GM12892 (cell line): ENCODE measurements around the gene DPP4.

Source experiments
- DNase-seq: peaks from one replicate; pipeline ENCODE4 v3.0.0; 2011; ENCODE audit not compliant: insufficient read length
- FAIRE-seq: peaks from 2 replicates; lab custom pipeline; 2011; peaks lifted over from hg19 to GRCh38; lab: Jason Lieb, UNC
- POLR2A ChIP-seq: IDR thresholded peaks from 2 replicates; pipeline ENCODE4 v1.6.1; 2011; ENCODE audit warnings: low read depth, low read length, control low read depth
- POLR2AphosphoS5 ChIP-seq: IDR thresholded peaks from 2 replicates; pipeline ENCODE4 v1.6.1; 2011; ENCODE audit warnings: low read depth, low read length, control low read depth
- TAF1 ChIP-seq: IDR thresholded peaks from 2 replicates; pipeline ENCODE4 v1.6.1; 2011; ENCODE audit warnings: low read depth, mild to moderate bottlenecking, control low read depth, low read length, borderline replicate concordance

DPP4 gene

DNA sequence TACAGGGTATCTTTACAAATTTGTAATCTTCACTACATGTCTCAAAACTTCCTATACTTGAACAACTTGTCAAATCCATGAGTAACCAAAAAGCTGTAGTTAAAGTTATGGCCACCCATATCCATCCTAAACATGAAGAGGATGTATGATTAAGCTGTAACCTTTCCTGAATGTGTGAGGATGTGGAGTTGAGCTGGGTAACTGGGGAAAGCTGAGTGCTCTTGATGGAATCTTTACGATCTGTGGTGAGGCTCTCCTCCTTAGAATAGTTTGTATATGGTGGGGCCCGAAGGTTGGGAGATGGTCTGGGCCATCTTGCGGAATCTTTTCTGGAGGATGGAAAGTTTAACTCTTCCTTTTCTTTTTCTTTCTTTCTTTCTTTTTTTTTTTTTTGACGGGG lies 29.4 kb downstream of the DPP4 start:
- DNase-seq (no peak), FAIRE-seq (no peak)
- TF ChIP-seq POLR2A, result no peak
- no peak for TF ChIP-seq POLR2AphosphoS5
- no peak for TF ChIP-seq TAF1

GRCh38 chr2:162043132-162043531 lies 30.9 kb downstream of the DPP4 start:
- DNase-seq (no peak), FAIRE-seq (no peak)
- TF ChIP-seq POLR2A (no peak), POLR2AphosphoS5 (no peak), TAF1 (no peak)

DNA sequence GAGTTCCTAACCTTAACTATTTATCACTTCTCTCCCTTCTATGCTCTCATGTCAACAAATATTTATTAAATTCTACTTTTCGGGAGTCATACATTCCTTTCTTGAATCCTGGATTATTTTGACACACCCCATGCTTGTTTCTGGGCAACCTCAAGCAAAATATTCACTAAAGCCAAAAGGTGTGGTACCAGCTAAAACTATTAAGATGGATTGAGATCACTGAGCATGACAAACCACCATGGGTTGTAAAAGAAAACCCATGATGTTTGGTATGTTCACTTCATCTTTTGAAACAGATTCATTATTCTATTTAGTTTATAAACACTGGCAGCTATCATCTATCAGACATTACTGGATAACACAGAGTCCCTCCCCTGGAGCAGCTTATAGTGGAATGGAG lies 32.5 kb downstream of the DPP4 start:
- no peak for FAIRE-seq
- no peak for DNase-seq
- no peak for TF ChIP-seq POLR2A
- no peak for TF ChIP-seq TAF1
- no peak for TF ChIP-seq POLR2AphosphoS5

GRCh38 chr2:162038725-162039124 lies 35.3 kb downstream of the DPP4 start:
- TF ChIP-seq TAF1 (no peak), POLR2A (no peak), POLR2AphosphoS5 (no peak)
- FAIRE-seq, result no peak
- no peak for DNase-seq

DNA sequence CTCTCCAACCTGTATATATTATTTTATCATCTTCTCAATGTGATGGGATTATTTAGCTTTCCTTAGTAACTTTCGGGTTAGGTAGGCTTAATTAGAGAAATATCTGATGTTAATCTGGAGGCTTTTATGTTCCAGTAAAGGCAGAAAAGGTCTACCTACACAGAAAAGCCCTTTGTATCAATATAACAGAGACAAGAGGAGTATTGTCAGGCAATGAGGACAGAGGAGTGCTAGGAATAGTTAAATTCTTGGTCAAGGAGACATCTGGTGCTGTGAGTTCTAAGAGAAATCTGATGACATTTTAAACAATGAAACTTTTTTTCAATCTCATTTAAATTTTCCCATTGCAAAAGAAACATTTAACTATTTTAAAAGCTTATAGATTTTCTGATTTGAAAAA lies 36.1 kb downstream of the DPP4 start:
- DNase-seq (no peak), FAIRE-seq (no peak)
- TF ChIP-seq POLR2A, result no peak
- no peak for TF ChIP-seq TAF1
- TF ChIP-seq POLR2AphosphoS5, result no peak

DNA sequence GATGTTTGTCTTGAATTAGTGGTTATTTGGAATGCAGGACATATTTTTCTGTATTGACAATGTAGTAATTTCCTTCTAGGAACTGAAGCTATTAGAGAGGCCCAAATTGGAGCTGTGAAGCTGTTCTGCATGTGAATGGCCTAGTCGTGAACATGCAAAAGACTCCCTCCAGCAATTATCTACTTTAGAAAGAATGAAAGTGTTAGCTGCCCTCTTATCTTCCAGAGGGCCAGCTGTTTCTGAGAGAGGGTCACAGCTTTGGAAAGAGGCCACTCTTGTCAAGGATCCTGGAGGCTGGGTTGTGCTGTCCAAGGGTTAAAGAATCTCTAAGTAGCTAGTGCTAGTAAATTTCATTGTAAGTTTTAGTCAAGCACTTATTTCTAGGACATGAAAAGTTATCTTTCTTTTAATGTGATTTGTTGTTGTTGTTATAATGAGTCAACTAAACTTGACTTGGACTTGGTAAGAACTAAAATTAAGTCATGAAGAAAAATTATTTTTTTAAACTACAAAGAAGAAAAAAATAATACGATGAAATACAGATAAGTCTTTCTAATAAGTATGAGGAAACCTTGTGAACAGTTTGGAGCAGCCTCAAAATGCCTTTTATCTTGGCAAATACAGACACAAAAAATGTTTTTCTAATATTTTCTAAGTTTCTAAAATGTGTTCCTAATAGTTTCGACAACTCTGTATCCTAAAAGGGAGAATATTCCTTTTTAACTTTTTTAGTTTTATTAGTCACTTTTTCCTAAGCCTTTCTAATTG lies 36.8 kb downstream of the DPP4 start:
- DNase-seq (no peak), FAIRE-seq (no peak)
- TF ChIP-seq POLR2A (no peak), POLR2AphosphoS5 (no peak), TAF1 (no peak)

- no peak for FAIRE-seq
- no peak for TF ChIP-seq POLR2AphosphoS5
- TF ChIP-seq TAF1, result no peak
- no peak for TF ChIP-seq POLR2A
- no peak for DNase-seq
Measured at GRCh38 chr2:162035981-162036380, 38.0 kb downstream of the DPP4 start.

GRCh38 chr2:162030363-162031190 lies 43.4 kb downstream of the DPP4 start:
- DNase-seq (no peak), FAIRE-seq (no peak)
- TF ChIP-seq POLR2AphosphoS5 (no peak), POLR2A (no peak), TAF1 (no peak)

DNA sequence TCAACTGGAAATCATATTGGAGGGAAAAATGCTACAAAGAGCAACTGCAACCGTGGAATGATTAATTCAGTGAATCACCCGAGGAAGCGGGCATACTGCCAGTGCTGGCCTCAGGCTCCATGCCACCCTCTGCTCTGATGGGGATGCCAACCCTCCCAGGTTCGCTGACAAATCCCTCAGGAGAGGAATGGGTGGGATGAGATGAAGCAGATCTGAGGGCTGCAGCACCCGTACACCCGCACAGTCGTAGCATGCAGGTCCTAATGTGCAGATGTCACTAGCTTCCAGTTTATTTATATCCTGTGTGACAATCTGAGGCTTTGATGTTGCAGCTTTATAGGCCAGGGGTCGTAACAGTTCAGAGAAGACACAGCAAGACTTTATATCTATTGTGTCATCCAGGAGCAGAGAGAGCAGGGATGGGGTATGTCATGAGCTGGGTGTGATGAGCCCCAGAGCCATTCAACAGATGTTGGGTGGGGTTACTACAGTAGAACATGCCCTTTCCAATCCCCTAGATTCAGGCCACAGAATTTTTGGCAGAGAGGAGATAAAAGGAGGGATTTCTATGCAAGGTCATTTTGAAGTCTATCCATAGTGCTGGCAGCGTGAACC lies 44.6 kb downstream of the DPP4 start:
- no peak for TF ChIP-seq POLR2AphosphoS5
- no peak for TF ChIP-seq POLR2A
- TF ChIP-seq TAF1, result no peak
- FAIRE-seq, result no peak
- no peak for DNase-seq

DNA sequence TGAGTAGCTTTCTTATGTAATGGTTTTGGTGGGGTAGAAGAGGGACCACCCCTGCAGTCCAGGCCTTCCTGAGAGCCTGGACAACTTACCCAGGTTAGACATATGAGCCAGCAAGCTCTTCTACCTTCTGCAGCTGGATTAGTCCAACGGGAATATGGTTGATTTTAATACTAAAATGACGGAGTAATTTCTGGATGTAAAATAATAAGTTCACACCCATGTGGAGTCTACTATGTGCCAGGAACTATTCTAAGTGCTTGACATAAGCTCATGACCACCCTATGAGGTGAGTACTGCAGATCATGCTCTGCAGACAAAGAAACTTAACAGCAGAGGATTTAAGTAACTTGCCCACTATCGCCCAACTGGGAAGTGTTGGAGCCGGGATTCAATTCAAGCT lies 45.5 kb downstream of the DPP4 start:
- TF ChIP-seq TAF1, result no peak
- TF ChIP-seq POLR2AphosphoS5, result no peak

GRCh38 chr2:162025121-162025911 lies 48.7 kb downstream of the DPP4 start:
- FAIRE-seq, result no peak
- no peak for TF ChIP-seq TAF1
- TF ChIP-seq POLR2AphosphoS5, result no peak
- no peak for TF ChIP-seq POLR2A

More for the DNA sequence above, 45.5 kb downstream of the DPP4 start:
- FAIRE-seq, result no peak
- no peak for DNase-seq

More at GRCh38 chr2:162025121-162025911, 48.7 kb downstream of the DPP4 start:
- DNase-seq, result no peak
